ENCODE data around the gene CNTNAP3.
"Not testable (repeated sequence)": the region's sequence is repeated elsewhere in the genome, so short reads cannot be mapped to it uniquely, and the experiment has no call there.

DNA sequence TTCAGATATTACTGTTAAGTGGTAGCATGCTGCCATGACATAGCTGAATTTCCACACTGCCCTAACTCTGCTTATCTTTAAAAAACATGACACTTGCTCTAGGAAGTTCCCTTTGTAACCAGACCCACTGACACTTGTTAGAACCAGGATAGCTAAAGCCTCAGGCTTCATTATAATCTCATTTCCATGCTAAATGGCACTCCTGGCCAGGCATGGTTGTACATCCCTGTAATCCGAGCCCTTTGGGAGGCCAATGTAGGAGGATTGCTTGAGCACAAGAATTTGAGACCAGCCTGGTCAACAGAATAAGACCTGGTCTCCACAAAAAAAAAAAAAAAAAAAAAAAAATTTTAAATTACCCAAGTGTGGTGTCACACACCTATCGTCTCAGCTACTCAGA lies 254.1 kb downstream of the CNTNAP3 start:
- TF ChIP-seq, protein P1, sequence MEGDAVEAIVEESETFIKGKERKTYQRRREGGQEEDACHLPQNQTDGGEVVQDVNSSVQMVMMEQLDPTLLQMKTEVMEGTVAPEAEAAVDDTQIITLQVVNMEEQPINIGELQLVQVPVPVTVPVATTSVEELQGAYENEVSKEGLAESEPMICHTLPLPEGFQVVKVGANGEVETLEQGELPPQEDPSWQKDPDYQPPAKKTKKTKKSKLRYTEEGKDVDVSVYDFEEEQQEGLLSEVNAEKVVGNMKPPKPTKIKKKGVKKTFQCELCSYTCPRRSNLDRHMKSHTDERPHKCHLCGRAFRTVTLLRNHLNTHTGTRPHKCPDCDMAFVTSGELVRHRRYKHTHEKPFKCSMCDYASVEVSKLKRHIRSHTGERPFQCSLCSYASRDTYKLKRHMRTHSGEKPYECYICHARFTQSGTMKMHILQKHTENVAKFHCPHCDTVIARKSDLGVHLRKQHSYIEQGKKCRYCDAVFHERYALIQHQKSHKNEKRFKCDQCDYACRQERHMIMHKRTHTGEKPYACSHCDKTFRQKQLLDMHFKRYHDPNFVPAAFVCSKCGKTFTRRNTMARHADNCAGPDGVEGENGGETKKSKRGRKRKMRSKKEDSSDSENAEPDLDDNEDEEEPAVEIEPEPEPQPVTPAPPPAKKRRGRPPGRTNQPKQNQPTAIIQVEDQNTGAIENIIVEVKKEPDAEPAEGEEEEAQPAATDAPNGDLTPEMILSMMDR (IDR thresholded peaks at IDR 0.05), result not testable (repeated sequence)
- TF ChIP-seq POLR2A (IDR thresholded peaks at IDR 0.05), result not testable (repeated sequence)
